ENCODE data around the gene FTO. TPM values are rescaled to one million over a fixed set of nuclear protein-coding genes. Genes with fewer than 3 reads are reported as not detected.

The FTO gene
- total RNA-seq, 1 experiment from 2014 or later, result 57.4 TPM

DNA sequence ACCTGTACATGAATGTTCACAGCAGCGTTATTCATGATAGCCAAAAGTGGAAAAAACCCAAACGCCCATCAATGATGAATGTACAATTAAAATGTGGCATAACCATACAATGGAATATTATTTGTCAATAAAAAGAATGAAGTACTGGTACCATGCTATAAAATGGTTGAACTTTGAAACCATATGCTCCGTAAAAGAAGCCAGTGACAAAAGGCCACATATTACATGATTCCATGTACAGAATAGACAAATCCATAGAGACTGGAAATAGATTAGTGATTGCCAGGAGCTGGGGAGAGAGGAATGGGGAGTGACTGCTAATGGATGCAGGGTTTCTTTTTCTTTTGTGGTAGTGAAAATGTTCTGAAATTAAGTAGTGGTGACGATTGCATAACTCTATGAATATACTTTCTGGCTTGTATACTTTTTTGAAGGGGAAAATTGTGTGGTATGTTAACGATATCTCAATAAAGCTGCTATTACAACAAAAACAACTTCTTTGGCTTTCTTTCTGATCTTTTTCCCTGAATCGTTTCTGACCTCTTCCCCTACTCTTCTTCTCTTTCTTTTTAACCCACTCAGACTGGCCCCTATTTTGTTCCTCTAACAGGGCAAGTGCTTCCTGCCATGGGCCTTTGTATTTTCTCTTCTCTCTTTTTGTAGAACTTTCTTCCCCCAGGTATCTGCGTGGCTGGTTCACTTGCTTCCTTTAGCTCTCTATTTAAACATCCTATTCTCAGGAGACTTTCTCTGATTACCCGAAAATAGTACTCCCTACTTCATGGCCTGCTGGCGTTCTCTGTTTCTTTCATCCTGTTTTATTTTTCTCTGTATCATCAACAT lies 67.9 kb downstream of the FTO start (continued):
- TF ChIP-seq HMGXB4 (CRISPR knock-in tag; IDR thresholded peaks at IDR 0.05), result no peak
- no peak for TF ChIP-seq MYBL2 (CRISPR knock-in tag; IDR thresholded peaks at IDR 0.05)
- no peak for TF ChIP-seq NFYB (CRISPR knock-in tag; conservative IDR thresholded peaks at IDR 0.05; ENCODE audit: low read depth)
- TF ChIP-seq MAX (CRISPR knock-in tag; IDR thresholded peaks at IDR 0.05), result no peak

DNA sequence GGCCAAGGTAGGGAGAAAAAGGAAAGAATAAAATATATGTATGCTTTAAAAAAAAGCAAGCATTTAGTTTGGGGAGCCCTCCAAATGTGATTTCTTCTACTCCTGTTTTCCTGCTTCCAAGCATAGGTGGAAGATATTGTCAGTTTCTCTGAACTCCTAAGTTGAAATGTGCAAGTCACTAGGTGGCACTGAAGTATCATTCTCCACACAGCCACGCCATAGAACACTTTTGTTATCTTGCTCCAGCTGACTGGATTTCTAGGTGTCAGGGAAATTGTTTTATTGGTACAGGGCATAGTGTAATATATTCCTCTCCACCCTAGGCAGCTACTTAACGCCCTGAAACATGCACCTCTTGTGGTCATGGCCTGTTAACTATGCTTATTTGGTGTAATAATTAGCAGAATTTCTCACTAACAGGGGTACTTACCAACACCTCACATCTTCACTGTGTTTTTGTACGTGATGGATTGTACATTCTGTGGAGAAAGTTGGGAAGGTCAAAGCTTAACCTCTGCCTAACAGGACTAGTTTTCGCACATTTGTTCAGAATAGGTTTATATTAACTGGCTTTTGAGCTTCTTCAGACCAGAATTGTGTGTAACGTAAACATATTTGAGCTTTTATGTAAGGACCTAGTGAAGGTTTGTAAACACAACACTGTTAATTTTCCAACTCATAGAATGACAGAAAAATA lies 69.3 kb downstream of the FTO start:
- H3K4me3 Mint-ChIP-seq, result no peak overlapping the region
- H3K27me3 Mint-ChIP-seq (ENCODE audit: low read depth), result no peaks in the 10 kb centered on the region
- H3K9me3 Mint-ChIP-seq, result no peaks in the 10 kb centered on the region
- ChIA-PET CTCF (interaction anchor here (0.7 to 2.0 kb wide), 4 partner anchors 30 to 509 kb away, joined by 3 to 6 read pairs (median 4); no protein-coding TSS in a partner anchor), POLR2A (no interaction called here)
- ATAC-seq (peak; percentile 71), DNase-seq (ENCODE audit: low spot score) (peak; percentile 15)
- no peak overlapping the region for H3K27ac Mint-ChIP-seq
- TF ChIP-seq ESRRA (CRISPR knock-in tag; IDR thresholded peaks at IDR 0.05; ENCODE audit: borderline replicate concordance) (no peak), SP1 (CRISPR knock-in tag; conservative IDR thresholded peaks at IDR 0.05) (no peak), ELF4 (CRISPR knock-in tag; IDR thresholded peaks at IDR 0.05; ENCODE audit: low read depth) (no peak), GABPB1 (CRISPR knock-in tag; IDR thresholded peaks at IDR 0.05) (0 out of 2 replicates have a peak, but pooled peaks have one; percentile 16)
- H3K4me1 Mint-ChIP-seq, result peaks cover 18% of the 10 kb centered on the region
- H3K36me3 Mint-ChIP-seq, result no peaks in the 10 kb centered on the region

DNA sequence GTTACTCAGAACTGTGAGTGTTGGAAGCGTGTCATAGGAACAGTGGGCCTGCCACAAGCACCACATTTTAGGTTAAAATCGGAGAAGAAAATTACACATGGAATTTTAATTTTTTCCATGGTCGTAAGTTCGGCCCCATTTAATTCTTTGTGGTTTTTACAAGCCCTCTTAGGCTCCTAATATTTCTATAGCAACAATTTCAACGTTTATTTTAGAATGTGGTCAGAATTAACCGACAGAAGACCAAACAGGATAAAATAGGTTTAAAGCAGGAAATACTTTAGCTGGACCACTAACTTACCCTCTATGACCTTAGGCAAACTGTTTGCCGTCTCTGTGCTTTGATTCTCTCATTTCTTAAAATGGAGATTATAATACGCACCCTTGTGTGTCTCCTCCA lies 69.9 kb downstream of the FTO start:
- Mint-ChIP-seq H3K9me3 (no peaks in the 10 kb centered on the region), H3K36me3 (no peaks in the 10 kb centered on the region), H3K27ac (no peak overlapping the region), H3K4me1 (peaks cover 24% of the 10 kb centered on the region), H3K27me3 (ENCODE audit: low read depth) (no peaks in the 10 kb centered on the region), H3K4me3 (no peak overlapping the region)
- CTCF ChIA-PET, result interaction anchor here (0.7 to 2.0 kb wide), 4 partner anchors 30 to 508 kb away, joined by 3 to 6 read pairs (median 4); no protein-coding TSS in a partner anchor
- TF ChIP-seq, protein P1, sequence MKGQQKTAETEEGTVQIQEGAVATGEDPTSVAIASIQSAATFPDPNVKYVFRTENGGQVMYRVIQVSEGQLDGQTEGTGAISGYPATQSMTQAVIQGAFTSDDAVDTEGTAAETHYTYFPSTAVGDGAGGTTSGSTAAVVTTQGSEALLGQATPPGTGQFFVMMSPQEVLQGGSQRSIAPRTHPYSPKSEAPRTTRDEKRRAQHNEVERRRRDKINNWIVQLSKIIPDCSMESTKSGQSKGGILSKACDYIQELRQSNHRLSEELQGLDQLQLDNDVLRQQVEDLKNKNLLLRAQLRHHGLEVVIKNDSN (CRISPR knock-in tag; IDR thresholded peaks at IDR 0.05), result no peak
- TF ChIP-seq JUN (CRISPR knock-in tag; IDR thresholded peaks at IDR 0.05) (no peak), ZNF219 (CRISPR knock-in tag; IDR thresholded peaks at IDR 0.05; ENCODE audit: borderline replicate concordance) (no peak), TP53 (CRISPR knock-in tag; IDR thresholded peaks at IDR 0.05) (no peak), MYBL2 (CRISPR knock-in tag; IDR thresholded peaks at IDR 0.05) (no peak), CBFB (CRISPR knock-in tag; IDR thresholded peaks at IDR 0.05; ENCODE audit: low read depth) (no peak), ATF3 (CRISPR knock-in tag; conservative IDR thresholded peaks at IDR 0.05) (no peak), JAZF1 (CRISPR knock-in tag; IDR thresholded peaks at IDR 0.05) (no peak), SOX15 (CRISPR knock-in tag; IDR thresholded peaks at IDR 0.05) (no peak), OVOL2 (CRISPR knock-in tag; IDR thresholded peaks at IDR 0.05; ENCODE audit: borderline replicate concordance) (no peak)
- TF ChIP-seq, protein P2, sequence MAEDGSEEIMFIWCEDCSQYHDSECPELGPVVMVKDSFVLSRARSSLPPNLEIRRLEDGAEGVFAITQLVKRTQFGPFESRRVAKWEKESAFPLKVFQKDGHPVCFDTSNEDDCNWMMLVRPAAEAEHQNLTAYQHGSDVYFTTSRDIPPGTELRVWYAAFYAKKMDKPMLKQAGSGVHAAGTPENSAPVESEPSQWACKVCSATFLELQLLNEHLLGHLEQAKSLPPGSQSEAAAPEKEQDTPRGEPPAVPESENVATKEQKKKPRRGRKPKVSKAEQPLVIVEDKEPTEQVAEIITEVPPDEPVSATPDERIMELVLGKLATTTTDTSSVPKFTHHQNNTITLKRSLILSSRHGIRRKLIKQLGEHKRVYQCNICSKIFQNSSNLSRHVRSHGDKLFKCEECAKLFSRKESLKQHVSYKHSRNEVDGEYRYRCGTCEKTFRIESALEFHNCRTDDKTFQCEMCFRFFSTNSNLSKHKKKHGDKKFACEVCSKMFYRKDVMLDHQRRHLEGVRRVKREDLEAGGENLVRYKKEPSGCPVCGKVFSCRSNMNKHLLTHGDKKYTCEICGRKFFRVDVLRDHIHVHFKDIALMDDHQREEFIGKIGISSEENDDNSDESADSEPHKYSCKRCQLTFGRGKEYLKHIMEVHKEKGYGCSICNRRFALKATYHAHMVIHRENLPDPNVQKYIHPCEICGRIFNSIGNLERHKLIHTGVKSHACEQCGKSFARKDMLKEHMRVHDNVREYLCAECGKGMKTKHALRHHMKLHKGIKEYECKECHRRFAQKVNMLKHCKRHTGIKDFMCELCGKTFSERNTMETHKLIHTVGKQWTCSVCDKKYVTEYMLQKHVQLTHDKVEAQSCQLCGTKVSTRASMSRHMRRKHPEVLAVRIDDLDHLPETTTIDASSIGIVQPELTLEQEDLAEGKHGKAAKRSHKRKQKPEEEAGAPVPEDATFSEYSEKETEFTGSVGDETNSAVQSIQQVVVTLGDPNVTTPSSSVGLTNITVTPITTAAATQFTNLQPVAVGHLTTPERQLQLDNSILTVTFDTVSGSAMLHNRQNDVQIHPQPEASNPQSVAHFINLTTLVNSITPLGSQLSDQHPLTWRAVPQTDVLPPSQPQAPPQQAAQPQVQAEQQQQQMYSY (CRISPR knock-in tag; IDR thresholded peaks at IDR 0.05), result no peak
- TF ChIP-seq, protein P3, sequence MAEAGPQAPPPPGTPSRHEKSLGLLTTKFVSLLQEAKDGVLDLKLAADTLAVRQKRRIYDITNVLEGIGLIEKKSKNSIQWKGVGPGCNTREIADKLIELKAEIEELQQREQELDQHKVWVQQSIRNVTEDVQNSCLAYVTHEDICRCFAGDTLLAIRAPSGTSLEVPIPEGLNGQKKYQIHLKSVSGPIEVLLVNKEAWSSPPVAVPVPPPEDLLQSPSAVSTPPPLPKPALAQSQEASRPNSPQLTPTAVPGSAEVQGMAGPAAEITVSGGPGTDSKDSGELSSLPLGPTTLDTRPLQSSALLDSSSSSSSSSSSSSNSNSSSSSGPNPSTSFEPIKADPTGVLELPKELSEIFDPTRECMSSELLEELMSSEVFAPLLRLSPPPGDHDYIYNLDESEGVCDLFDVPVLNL (CRISPR knock-in tag; IDR thresholded peaks at IDR 0.05; ENCODE audit: borderline replicate concordance, low read depth), result no peak
- POLR2A ChIA-PET, result no interaction called here
- ATAC-seq (no peak), DNase-seq (ENCODE audit: low spot score) (no peak)
